ENCODE data around the gene MARCHF3.
"Not testable (repeated sequence)": the region's sequence is repeated elsewhere in the genome, so short reads cannot be mapped to it uniquely, and the experiment has no call there.

The MARCHF3 gene

DNA sequence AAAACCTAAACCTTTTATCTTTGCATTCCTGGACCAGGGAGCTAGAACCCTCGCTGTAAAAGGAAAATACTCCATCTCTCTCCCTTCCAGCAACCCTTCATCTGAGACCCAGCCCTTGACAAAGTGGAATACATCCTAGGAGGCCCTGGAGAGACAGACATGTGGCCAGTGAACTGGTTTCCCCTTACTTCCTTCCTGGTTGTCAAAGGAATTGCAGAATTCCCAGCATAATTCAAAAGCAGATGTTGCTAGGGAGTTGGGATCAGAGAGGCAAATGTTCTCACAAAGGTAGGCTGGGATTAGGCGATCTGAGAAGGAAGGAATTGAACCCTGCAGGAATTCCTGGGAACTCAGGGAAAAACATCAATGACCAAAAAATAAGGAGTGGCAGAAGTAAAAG is 80.9 kb downstream of the MARCHF3 start:
- H3K4me3 ChIP-seq (ENCODE audit: low read depth, low read length): no peak overlapping the region
- TF ChIP-seq, protein P1, sequence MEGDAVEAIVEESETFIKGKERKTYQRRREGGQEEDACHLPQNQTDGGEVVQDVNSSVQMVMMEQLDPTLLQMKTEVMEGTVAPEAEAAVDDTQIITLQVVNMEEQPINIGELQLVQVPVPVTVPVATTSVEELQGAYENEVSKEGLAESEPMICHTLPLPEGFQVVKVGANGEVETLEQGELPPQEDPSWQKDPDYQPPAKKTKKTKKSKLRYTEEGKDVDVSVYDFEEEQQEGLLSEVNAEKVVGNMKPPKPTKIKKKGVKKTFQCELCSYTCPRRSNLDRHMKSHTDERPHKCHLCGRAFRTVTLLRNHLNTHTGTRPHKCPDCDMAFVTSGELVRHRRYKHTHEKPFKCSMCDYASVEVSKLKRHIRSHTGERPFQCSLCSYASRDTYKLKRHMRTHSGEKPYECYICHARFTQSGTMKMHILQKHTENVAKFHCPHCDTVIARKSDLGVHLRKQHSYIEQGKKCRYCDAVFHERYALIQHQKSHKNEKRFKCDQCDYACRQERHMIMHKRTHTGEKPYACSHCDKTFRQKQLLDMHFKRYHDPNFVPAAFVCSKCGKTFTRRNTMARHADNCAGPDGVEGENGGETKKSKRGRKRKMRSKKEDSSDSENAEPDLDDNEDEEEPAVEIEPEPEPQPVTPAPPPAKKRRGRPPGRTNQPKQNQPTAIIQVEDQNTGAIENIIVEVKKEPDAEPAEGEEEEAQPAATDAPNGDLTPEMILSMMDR (IDR thresholded peaks at IDR 0.05; ENCODE audit: insufficient read depth, low read depth, low read length, missing control alignments): no peak
- DNase-seq (ENCODE audit: low read depth): no peak

DNA sequence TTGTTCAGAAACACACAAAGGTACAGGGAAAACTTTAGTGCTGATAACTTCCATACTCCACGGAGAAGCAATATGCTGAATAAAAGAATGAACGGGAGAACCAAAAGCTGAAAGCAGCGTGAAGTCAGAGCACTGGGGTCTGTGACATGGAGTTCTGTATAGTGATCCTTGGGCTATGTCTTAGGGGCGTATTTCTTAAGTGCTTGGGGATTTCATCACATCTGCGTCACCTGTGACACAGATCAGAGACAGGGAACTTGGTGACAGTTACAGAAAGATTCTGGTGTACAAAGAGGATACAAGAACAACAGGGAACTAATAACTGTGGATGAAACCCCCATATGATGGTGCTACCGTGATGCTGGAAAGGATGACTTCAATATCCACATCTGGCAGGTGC is 81.9 kb downstream of the MARCHF3 start:
- TF ChIP-seq, protein P1 (IDR thresholded peaks at IDR 0.05; ENCODE audit: insufficient read depth, low read depth, low read length, missing control alignments): no peak
- no peak overlapping the region for H3K4me3 ChIP-seq (ENCODE audit: low read depth, low read length)
- no peak for DNase-seq (ENCODE audit: low read depth)

DNA sequence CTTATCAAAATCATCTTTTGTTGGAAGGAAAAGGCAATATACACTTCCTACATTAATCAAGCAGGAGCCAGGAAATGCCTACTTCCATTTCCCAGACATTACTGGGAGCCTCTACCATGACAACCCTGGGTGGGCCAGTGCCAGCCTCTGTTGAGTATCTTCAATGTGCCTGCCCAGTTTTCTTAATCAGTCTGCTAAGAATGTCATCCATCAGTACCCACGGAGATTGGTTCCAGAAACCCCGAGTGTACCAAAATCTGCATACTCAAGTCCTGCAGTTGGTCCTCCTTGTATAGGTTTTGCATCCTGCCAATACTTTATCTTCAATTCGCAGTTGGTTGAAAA is 82.4 kb downstream of the MARCHF3 start:
- TF ChIP-seq, protein P1 (IDR thresholded peaks at IDR 0.05; ENCODE audit: insufficient read depth, low read depth, low read length, missing control alignments): no peak
- no peak for DNase-seq (ENCODE audit: low read depth)

DNA sequence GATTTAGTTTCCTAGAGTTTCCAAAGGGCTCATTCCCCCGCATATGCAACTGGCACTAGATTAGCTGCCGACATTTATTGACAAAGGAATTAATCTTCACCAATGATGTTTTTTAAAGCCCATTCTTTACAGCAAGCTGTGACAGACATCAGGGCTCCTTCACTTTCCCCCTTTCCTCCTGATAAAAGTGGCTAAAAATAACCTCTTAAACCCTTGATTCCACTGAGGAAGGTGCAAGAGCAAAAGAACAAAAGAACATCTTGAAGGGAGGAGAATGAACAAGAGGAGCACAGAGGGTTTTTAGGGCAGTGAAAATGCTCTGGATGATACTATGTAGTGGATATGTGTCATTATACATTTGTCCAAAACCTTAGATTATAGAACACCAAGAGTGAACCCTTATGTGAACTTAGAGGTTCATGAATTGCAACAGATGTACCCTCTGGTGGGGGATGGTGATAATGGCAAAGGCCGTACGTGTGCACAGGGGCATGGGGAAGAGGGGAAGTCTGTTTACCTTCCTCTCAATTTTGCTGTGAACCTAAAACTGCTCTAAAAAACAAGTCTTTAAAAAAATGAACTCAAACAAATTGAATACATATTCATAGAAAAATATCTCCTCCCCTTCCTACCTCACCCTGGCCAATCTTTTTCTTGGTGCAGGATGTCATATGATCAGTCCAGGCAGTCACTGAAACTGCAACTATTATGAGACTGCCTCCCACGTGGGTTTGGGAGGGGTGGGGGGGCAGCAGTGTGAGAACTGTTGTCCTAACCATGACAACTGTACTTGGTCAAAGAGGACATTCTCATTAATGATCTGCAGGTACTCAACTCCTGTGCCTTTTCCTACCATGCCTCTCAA is 83.0 kb downstream of the MARCHF3 start:
- TF ChIP-seq, protein P1 (IDR thresholded peaks at IDR 0.05; ENCODE audit: insufficient read depth, low read depth, low read length, missing control alignments): no peak
- no peak overlapping the region for H3K4me3 ChIP-seq (ENCODE audit: low read depth, low read length)
- DNase-seq (ENCODE audit: low read depth): peak; percentile 29

More for the DNA sequence above, 82.4 kb downstream of the MARCHF3 start:
- H3K4me3 ChIP-seq (ENCODE audit: low read depth, low read length): no peak overlapping the region

DNA sequence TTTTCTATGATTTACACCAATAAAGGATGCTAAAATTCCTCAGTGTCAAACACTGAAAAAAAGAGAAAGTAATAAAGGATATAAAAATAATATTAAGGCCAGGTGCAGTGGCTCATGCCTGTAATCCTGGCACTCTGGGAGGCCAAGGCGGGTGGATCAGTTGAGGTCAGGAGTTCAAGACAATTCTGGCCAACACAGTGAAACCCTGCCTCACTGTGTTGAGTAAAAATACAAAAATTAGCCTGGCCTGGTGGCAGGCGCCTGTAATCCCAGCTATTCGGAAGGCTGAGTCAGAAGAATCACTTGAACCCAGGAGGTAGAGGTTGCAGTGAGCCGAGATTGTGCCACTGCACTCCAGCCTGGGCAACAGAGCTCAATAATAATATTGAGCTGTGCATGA is 87.5 kb downstream of the MARCHF3 start:
- not testable (repeated sequence) for H3K4me3 ChIP-seq (ENCODE audit: low read depth, low read length); DNase-seq (ENCODE audit: low read depth)

DNA sequence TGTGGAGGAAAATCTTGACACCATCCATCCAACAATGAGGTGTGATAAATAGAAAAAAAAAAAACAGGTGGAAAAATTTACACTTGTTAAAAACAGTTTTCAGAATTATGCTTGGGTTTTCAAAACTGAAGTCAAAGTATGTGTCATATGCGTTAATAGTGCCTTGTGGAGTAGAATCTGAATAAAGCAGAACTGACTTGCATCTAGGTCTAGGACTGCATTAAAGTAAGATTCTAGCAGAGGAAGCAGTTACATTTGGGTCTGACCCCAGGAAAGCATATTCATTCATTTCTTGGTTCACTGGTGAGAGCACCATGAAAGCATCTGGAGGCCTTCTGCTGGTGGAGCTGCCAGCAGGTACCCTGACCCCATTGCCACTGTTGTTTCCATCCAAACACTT is 89.0 kb downstream of the MARCHF3 start:
- no peak overlapping the region for H3K4me3 ChIP-seq (ENCODE audit: low read depth, low read length)
- DNase-seq (ENCODE audit: low read depth): no peak
- TF ChIP-seq, protein P1 (IDR thresholded peaks at IDR 0.05; ENCODE audit: insufficient read depth, low read depth, low read length, missing control alignments): no peak

DNA sequence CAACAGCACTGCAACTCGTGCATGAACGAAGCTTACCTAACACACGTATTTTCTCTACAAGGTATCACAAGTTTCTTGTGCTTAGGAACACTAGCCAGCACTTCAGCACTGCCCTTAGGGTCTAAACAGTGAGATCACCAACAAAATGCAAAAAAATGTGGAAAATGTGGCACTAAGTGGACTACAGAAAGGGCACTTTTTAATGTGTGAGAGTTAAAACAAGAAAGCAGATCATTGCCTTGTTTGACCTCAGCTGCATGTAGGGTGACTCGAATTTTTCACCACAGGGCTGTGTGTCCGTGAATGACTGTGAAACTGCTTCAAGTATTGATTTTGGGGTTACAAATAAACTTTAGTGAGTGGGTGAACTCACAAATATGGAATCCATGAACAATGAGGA is 90.5 kb downstream of the MARCHF3 start:
- H3K4me3 ChIP-seq (ENCODE audit: low read depth, low read length): no peak overlapping the region
- TF ChIP-seq, protein P1 (IDR thresholded peaks at IDR 0.05; ENCODE audit: insufficient read depth, low read depth, low read length, missing control alignments): no peak
- DNase-seq (ENCODE audit: low read depth): no peak

Data from GM12865 (cell line).